Stimulated activated effector memory CD8-positive, alpha-beta T cell treated with anti-CD3 and anti-CD28 coated beads, Interleukin-12 subunit alpha, Interleukin-12 subunit beta, amount 100 ng/mL, for 72 hours (primary cell): ENCODE results near the gene ROM1.
"Not testable (repeated sequence)": the region's sequence is repeated elsewhere in the genome, so short reads cannot be mapped to it uniquely, and the experiment has no call there.

ENCODE experiments used
- ATAC-seq: fragments of 150-1000 bp; cut with Tn5 transposase; 2 replicates; pipeline ENCODE4 v1.10.0; 2021
- DNase-seq, 2 donors: peaks; one replicate each; pipeline ENCODE4 v3.0.0; 2021 to 2022; ENCODE audit warnings: low spot score in 2 of 2
- H3K27ac Mint-ChIP-seq: one replicate; pipeline ENCODE4 v1.8.0; 2022; ENCODE audit warnings: mild to moderate bottlenecking, mixed read lengths
- H3K36me3 Mint-ChIP-seq: one replicate; pipeline ENCODE4 v1.8.0; 2022; ENCODE audit warnings: mild to moderate bottlenecking, mixed read lengths
- H3K4me1 Mint-ChIP-seq: one replicate; pipeline ENCODE4 v1.8.0; 2022; ENCODE audit warnings: mixed read lengths
- H3K4me3 Mint-ChIP-seq: one replicate; pipeline ENCODE4 v1.8.0; 2022; ENCODE audit warnings: mild to moderate bottlenecking, mixed read lengths
- H3K9me3 Mint-ChIP-seq: one replicate; pipeline ENCODE4 v1.8.0; 2022; ENCODE audit warnings: mixed read lengths

ROM1 gene

DNA sequence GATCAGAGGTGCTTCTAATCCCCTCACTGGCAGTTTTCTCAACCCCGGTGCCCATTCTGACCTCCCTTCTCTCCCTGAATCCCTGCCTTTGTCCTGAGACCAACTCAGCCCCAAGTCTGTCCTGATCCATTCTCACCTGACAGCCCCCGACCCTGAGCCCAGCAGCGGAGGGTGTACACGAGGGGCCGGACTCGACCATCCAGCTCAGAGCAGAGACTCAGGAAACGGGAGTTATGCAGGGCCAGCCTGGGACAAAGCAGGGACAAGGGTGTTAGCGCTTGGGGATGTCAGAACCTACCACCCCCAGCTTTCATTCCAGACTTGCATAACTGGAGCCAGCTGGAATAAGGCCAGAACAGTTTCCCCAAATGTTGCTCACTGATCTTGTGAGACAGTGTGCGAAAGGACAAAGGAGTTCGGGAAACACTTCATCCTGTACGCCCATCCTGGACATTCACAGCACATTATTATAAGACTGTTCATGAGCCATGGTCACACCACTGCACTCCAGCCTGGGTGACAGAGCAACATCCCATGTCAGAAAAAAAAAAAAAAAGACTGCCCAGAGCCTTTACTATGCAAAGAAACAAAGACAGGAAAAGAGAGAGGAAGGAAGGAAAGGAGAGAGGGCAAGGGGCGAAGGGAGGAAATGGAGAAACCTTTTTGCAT lies 35.9 kb upstream of the ROM1 start:
- peak overlapping the region; percentile 59 for H3K27ac Mint-ChIP-seq
- H3K9me3 Mint-ChIP-seq, result no peaks in the 10 kb centered on the region
- DNase-seq, result no peak
- no peak for ATAC-seq
- H3K36me3 Mint-ChIP-seq, result peaks cover 88% of the 10 kb centered on the region
- peaks cover 37% of the 10 kb centered on the region for H3K4me1 Mint-ChIP-seq
- H3K4me3 Mint-ChIP-seq, result no peak overlapping the region

DNA sequence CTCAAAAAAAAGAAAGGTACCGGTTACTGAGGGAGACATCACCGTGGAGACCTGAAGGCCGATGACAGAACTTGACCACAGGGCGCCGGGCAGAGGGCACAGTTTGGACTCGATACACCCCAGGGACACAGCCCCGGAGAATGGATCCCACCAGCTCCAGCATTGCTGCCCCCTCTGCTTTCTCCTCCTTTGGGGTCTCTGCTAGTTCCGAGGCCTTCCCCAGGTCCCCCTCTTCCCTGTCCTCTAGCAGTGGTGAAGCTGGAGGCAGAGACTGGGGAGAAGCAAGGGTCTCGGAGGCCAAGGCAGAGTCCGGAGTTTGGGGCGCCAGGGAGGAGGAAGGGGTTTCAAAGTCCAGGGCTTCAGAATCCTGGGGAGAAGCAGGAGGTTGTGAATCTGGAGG lies 34.5 kb upstream of the ROM1 start:
- no peak overlapping the region for H3K4me3 Mint-ChIP-seq

DNA sequence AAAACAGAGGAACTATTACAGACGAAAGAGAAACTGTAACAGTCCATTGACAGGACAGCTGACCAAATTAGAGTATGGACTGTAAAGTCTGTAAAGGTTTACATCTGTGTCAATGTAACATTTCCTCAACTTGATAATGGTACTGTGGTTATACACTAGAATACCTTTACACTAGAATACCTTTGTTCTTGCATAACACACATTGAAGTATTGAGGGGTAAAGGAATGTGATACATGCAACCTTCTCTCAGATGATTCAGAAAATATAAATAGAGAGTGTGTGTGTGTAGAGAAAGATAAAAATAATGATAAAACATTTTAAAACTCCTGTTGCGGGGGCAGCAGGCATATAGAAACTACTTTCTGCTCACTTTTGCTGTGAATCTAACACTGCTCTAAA lies 33.8 kb upstream of the ROM1 start:
- Mint-ChIP-seq H3K9me3 (no peaks in the 10 kb centered on the region), H3K27ac (no peak overlapping the region), H3K4me3 (no peak overlapping the region), H3K36me3 (peaks cover 86% of the 10 kb centered on the region), H3K4me1 (peaks cover 18% of the 10 kb centered on the region)
- DNase-seq (no peak), ATAC-seq (no peak)

More for the DNA sequence above, 34.5 kb upstream of the ROM1 start:
- no peak for ATAC-seq
- Mint-ChIP-seq H3K9me3 (no peaks in the 10 kb centered on the region), H3K27ac (no peak overlapping the region), H3K4me1 (peaks cover 24% of the 10 kb centered on the region), H3K36me3 (peaks cover 86% of the 10 kb centered on the region)
- no peak for DNase-seq

- peaks cover 98% of the 10 kb centered on the region for H3K36me3 Mint-ChIP-seq
- H3K4me1 Mint-ChIP-seq, result no peaks in the 10 kb centered on the region
- peak overlapping the region; percentile 13 for H3K27ac Mint-ChIP-seq
- ATAC-seq (no peak), DNase-seq (no peak)
- H3K4me3 Mint-ChIP-seq, result no peak overlapping the region
- no peaks in the 10 kb centered on the region for H3K9me3 Mint-ChIP-seq
These were observed 31.9 kb upstream of the ROM1 start for GRCh38 chr11:62580959-62581715.

DNA sequence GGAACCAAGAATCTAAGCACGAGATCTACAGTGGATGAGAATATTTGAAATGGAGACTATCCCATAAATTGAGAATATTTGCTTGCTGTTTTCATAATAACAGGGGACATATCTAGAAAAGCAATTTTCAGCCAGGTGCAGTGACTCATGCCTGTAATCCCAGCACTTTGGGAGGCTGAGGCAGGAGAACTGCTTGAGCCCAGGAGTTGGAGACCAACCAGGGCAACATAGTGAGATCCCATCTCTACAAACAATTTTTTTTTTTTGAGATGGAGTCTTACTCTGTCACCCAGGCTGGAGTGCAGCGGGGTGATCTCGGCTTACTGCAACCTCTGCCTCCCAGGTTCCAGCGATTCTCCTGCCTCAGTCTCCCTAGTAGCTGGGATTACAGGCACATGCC lies 31.3 kb upstream of the ROM1 start:
- not testable (repeated sequence) for H3K9me3 Mint-ChIP-seq, H3K4me1 Mint-ChIP-seq, H3K4me3 Mint-ChIP-seq, H3K27ac Mint-ChIP-seq, DNase-seq, ATAC-seq
- peaks cover 98% of the 10 kb centered on the region for H3K36me3 Mint-ChIP-seq

- peaks cover 91% of the 10 kb centered on the region for H3K36me3 Mint-ChIP-seq
- not testable (repeated sequence) for H3K4me1 Mint-ChIP-seq, ATAC-seq, DNase-seq, H3K9me3 Mint-ChIP-seq, H3K4me3 Mint-ChIP-seq, H3K27ac Mint-ChIP-seq
These were observed 27.7 kb upstream of the ROM1 start for GRCh38 chr11:62585356-62585755.

- no peak for DNase-seq
- H3K27ac Mint-ChIP-seq, result no peak overlapping the region
- H3K9me3 Mint-ChIP-seq, result no peaks in the 10 kb centered on the region
- peaks cover 86% of the 10 kb centered on the region for H3K36me3 Mint-ChIP-seq
- peak overlapping the region; percentile 89 for H3K4me3 Mint-ChIP-seq
- peaks cover 23% of the 10 kb centered on the region for H3K4me1 Mint-ChIP-seq
- no peak for ATAC-seq
These were observed 24.0 kb upstream of the ROM1 start for GRCh38 chr11:62588966-62589637.

DNA sequence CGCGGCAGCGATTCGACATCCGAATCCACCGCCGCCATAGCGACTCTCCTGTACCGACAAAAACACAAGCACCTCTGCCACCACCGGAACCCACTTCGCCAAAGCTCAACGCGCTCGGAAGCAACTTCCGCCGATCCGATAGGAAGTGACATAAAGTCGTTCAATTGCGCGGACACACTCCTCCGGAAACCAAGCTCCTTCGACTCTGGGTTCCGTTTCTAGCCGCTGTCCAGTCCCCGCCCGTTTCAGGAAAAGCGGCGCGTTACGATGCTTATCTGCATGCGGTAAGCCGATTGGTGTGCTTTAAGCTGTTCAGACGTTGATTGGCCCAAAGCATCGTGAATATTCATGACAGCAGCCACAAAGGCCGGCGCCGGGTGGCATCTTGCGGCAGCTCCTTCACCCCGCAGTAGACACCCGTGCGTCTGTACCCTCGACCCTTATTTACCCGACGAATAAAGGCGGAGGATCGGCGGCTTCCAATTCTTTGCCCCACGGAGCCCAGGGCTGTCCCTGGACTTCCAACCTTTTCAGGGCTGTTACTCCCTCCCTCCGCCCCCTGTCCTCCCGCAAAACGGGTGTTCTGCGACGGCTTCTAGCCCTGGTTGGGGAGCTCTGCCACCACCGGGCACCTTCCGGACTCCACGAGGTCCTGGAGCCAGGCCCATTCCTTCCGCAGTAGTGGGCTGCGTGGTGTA lies 21.5 kb upstream of the ROM1 start, which contains the start of gene TUT1:
Gene TUT1 (minus strand): TSS at position 76 of the 698 bp plus-strand sequence. CDS start 38 bp downstream, at position 38.
- H3K27ac Mint-ChIP-seq, result peak within 1 kb of the TSS; percentile 97
- peaks cover 34% of the 10 kb centered on the region for H3K4me1 Mint-ChIP-seq
- ATAC-seq (peak; percentile 94), DNase-seq (peak; percentile 87 to 98)
- peak within 1 kb of the TSS; percentile 89 for H3K4me3 Mint-ChIP-seq
- no peaks in the 10 kb centered on the region for H3K9me3 Mint-ChIP-seq
- peaks cover 86% of the 10 kb centered on the region for H3K36me3 Mint-ChIP-seq

DNA sequence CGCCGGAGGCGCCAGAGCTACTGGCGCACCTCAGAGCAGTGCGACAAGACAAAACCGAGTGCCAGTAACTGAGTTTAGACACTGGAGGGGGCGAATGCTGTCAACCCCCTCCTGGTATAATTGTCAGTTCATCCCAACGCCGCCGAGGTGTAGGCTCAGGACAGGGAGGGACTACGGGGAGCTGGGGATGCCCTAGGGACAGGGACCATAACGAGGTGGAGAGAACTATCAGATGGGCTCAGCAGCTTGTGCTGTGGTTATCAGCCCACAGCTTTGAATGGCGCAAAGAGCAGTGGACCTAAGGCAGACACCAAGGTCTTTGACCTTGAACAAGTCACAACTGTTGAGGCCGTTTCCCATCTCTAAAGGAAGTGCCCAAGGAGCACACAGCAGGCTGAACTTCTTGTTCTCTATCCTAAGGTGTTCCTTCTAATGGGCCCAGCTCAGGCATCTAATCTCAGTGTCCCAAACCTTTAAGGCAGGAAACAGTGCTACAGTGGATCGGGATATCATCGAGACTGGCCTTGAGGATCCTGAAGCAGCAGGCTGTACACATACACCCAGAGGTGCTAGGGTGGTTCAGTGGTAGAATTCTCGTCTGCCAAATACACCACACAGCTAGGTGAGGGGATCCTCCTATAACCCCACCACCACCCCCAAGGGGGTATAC lies 20.8 kb upstream of the ROM1 start:
- ATAC-seq (no peak), DNase-seq (no peak)
- H3K36me3 Mint-ChIP-seq, result peaks cover 86% of the 10 kb centered on the region
- H3K27ac Mint-ChIP-seq, result peak overlapping the region; percentile 97
- peak overlapping the region; percentile 89 for H3K4me3 Mint-ChIP-seq
- peaks cover 39% of the 10 kb centered on the region for H3K4me1 Mint-ChIP-seq
- no peaks in the 10 kb centered on the region for H3K9me3 Mint-ChIP-seq

DNA sequence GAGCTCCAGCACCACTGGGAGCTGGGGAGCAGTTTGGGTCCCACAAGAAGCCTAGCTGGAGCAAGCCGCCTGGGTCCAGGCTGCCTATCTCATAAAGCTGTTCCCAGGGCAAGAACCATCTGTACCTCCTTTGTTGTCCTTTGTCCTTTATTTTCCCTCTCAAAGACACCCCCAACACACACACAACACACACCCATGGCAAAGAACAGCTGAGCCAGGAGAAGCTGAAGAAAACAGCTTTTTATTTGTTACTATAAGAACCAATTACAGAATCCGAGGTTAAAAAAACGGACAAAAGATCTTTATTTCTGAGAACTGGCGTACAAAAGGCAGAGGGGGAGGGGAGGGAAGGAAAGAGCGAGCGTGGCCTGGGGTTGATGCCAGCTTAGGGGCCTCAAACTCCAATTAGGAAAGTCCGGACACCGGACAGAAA lies 20.1 kb upstream of the ROM1 start:
- peaks cover 46% of the 10 kb centered on the region for H3K4me1 Mint-ChIP-seq
- peaks cover 86% of the 10 kb centered on the region for H3K36me3 Mint-ChIP-seq
- no peaks in the 10 kb centered on the region for H3K9me3 Mint-ChIP-seq
- H3K27ac Mint-ChIP-seq, result peak overlapping the region; percentile 97
- no peak for ATAC-seq
- peak overlapping the region; percentile 89 for H3K4me3 Mint-ChIP-seq
- DNase-seq, result no peak

- DNase-seq (peak; percentile 60 to 86), ATAC-seq (peak; percentile 45)
- H3K27ac Mint-ChIP-seq, result peak overlapping the region; percentile 97
- H3K36me3 Mint-ChIP-seq, result peaks cover 86% of the 10 kb centered on the region
- no peaks in the 10 kb centered on the region for H3K9me3 Mint-ChIP-seq
- H3K4me3 Mint-ChIP-seq, result peak overlapping the region; percentile 89
- peaks cover 51% of the 10 kb centered on the region for H3K4me1 Mint-ChIP-seq
These were observed 19.5 kb upstream of the ROM1 start for GRCh38 chr11:62593434-62594044.

- H3K9me3 Mint-ChIP-seq, result no peaks in the 10 kb centered on the region
- H3K27ac Mint-ChIP-seq, result no peak overlapping the region
- ATAC-seq, result no peak
- peaks cover 91% of the 10 kb centered on the region for H3K36me3 Mint-ChIP-seq
- peaks cover 67% of the 10 kb centered on the region for H3K4me1 Mint-ChIP-seq
- no peak for DNase-seq
- H3K4me3 Mint-ChIP-seq, result no peak overlapping the region
These were observed 17.9 kb upstream of the ROM1 start for GRCh38 chr11:62595124-62595523.

DNA sequence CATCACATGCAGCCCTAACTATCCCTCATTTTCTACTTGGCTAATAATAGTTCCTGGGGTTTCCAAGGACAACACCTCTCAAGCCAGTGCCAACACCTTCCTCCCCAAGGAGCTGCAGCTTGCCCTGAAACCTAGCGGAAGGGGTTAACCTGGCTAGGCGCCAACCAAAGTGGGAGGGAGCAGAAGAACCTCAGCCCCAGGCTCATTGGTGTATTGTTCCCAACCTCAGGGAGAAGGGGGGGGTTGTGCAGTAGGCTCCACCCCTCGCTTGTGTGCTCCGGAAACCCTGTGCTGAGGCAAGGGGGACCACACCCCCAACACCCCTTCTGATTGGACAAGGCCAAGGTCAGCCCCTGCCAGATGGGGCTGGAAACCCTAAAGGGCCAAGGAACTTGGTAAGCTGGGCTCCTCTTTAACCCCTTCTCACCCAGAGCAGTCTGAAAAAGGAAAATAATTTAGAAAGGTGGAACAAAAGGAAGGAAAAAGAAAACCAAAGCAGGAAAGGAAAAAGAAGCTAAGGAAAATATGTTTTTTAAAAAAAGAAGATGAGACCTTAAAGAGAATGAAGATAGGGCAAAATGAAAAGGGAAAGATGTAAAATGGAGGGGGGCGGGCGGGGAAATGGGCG lies 13.9 kb upstream of the ROM1 start:
- ATAC-seq, result peak; percentile 82
- peak; percentile 79 to 95 for DNase-seq
- H3K36me3 Mint-ChIP-seq, result peaks cover 95% of the 10 kb centered on the region
- no peaks in the 10 kb centered on the region for H3K9me3 Mint-ChIP-seq
- peak overlapping the region; percentile 88 for H3K4me3 Mint-ChIP-seq
- peaks cover 67% of the 10 kb centered on the region for H3K4me1 Mint-ChIP-seq
- H3K27ac Mint-ChIP-seq, result peak overlapping the region; percentile 96

DNA sequence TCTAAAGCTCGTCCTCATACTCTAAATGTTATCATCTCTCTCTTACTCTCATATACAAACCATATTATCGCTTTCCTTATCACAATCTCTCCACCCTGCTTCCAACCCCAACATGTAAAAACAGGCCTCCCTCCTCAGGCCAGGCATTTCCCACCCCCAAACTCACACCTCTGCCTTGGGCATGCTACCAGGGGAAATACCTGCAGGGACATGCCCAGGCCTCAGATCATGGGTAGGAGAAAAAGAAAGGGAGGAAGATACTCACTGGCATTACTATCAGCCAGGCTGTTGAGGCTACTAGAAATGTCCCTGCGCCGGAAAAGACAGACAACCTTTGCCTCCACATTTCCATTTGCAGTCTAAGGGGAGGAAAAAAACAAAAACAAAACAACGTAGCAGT lies 13.2 kb upstream of the ROM1 start:
- Mint-ChIP-seq H3K27ac (peak overlapping the region; percentile 96), H3K9me3 (no peaks in the 10 kb centered on the region), H3K4me3 (peak overlapping the region; percentile 88), H3K36me3 (peaks cover 95% of the 10 kb centered on the region), H3K4me1 (peaks cover 64% of the 10 kb centered on the region)
- ATAC-seq (no peak), DNase-seq (no peak)
